ENCODE measurements around the gene STK32B. TPM values are rescaled to one million over a fixed set of nuclear protein-coding genes. Genes with fewer than 3 reads are reported as not detected.

STK32B gene
- total and polyA plus RNA-seq, 10 donors: 0.03 to 0.87 (median 0.36) TPM

DNA sequence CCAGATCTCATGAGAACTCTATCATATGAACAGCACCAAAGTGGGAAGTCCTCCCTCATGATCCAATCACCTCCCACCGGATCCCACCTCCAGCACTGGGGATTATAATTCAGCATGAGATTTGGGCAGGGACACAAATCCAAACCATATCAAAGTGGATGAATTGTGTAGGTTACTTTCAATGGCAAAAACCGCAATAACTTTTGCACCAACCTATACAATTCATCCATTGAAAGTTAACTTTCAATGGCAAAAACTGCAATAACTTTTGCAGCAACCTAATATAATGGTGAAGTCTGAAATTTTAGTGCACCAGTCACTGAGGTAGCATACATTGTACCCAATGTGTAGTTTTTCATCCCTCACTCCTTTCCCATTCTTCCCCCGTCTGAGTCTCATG, 16.6 kb downstream of the STK32B start:
- Histone ChIP-seq H3K27me3 (replicated peaks in 1 of 7) (peaks cover 0 to 8% (median 0%) of the 10 kb centered on the region in 7 donors), H3K27ac (no peak overlapping the region), H3K9me3 (peaks cover 0 to 15% (median 7%) of the 10 kb centered on the region in 8 donors), H3K36me3 (no peaks in the 10 kb centered on the region), H3K4me1 (no peaks in the 10 kb centered on the region), H3K4me3 (no peak overlapping the region)
- intact Hi-C loops (cut with DNase I; ENCODE audit: low total_unique reads): no loop called here
- 73 to 94% (median 94%) methylated on average over 3 of the region's 3 CpGs for WGBS, 5 donors
- TF ChIP-seq POLR2AphosphoS5 (IDR thresholded peaks at IDR 0.05): no peak
- TF ChIP-seq, protein P1, sequence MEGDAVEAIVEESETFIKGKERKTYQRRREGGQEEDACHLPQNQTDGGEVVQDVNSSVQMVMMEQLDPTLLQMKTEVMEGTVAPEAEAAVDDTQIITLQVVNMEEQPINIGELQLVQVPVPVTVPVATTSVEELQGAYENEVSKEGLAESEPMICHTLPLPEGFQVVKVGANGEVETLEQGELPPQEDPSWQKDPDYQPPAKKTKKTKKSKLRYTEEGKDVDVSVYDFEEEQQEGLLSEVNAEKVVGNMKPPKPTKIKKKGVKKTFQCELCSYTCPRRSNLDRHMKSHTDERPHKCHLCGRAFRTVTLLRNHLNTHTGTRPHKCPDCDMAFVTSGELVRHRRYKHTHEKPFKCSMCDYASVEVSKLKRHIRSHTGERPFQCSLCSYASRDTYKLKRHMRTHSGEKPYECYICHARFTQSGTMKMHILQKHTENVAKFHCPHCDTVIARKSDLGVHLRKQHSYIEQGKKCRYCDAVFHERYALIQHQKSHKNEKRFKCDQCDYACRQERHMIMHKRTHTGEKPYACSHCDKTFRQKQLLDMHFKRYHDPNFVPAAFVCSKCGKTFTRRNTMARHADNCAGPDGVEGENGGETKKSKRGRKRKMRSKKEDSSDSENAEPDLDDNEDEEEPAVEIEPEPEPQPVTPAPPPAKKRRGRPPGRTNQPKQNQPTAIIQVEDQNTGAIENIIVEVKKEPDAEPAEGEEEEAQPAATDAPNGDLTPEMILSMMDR (IDR thresholded peaks at IDR 0.05 in 8 of 11, conservative IDR thresholded peaks at IDR 0.05 in 3 of 11): no peak
- DNase-seq: no peak

DNA sequence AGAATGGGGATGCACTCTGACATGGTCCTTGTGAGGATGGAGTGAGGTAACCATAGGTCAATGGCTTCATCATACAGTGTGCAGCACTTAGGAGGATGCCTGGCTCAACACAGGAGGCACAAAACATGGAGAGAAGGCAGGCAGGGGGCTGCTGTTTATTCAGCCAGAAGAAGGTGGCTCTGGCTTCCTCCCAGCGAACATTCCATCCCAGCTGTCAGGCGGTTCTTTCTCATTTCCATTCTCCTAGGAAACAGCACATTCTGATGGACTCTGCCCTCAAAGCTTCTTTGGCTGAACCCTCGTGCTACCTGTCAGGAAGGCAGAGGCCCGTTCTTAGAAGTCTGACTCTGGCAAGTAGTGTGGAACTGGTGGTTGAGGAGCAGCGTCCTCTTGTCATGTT, 18.6 kb downstream of the STK32B start:
- Histone ChIP-seq H3K4me3 (no peak overlapping the region), H3K4me1 (no peaks in the 10 kb centered on the region), H3K36me3 (no peaks in the 10 kb centered on the region), H3K27ac (no peak overlapping the region), H3K27me3 (replicated peaks in 1 of 7) (peaks cover 0 to 7% (median 0%) of the 10 kb centered on the region in 7 donors), H3K9me3 (peaks cover 0 to 18% (median 9%) of the 10 kb centered on the region in 8 donors)
- 80 to 97% (median 81%) methylated on average over 4 to 5 of the region's 5 CpGs for WGBS, 5 donors
- TF ChIP-seq, protein P1 (IDR thresholded peaks at IDR 0.05 in 8 of 11, conservative IDR thresholded peaks at IDR 0.05 in 3 of 11): no peak
- TF ChIP-seq POLR2A (IDR thresholded peaks at IDR 0.05): no peak
- TF ChIP-seq POLR2AphosphoS5 (IDR thresholded peaks at IDR 0.05): no peak
- no peak for DNase-seq
- intact Hi-C loops (cut with DNase I; ENCODE audit: low total_unique reads): no loop called here

DNA sequence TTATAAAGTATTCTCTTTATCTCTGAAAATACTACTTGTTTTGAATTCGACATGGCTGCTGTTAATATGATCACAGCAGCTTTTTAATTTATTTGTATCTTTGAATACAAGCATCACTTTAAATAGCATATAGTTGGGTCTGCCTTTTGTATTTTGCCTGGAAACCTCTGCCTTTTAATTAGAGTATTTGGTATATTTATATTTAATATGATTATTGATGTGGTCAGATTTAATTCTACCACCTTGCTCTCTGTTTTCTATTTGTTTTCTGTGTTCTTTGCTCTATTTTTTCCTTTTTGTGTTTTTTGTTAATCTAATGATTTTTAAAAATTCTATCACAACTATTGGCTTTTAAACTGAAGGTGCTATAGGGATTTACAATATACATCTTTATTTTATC, 21.7 kb downstream of the STK32B start:
- intact Hi-C loops (cut with DNase I; ENCODE audit: low total_unique reads): no loop called here
- peaks cover 0 to 5% (median 0%) of the 10 kb centered on the region in 7 donors for H3K27me3 ChIP-seq (replicated peaks in 1 of 7)
- H3K36me3 ChIP-seq: no peaks in the 10 kb centered on the region
- H3K4me1 ChIP-seq: no peaks in the 10 kb centered on the region
- H3K4me3 ChIP-seq: no peak overlapping the region
- DNase-seq: no peak
- TF ChIP-seq, protein P1 (IDR thresholded peaks at IDR 0.05 in 8 of 11, conservative IDR thresholded peaks at IDR 0.05 in 3 of 11): no peak
- TF ChIP-seq POLR2AphosphoS5 (IDR thresholded peaks at IDR 0.05) (no peak), POLR2A (IDR thresholded peaks at IDR 0.05) (no peak)
- 64 to 100% (median 74%) methylated on average over 1 of the region's 1 CpG for WGBS, 5 donors
- H3K27ac ChIP-seq: no peak overlapping the region
- H3K9me3 ChIP-seq: peaks cover 0 to 18% (median 9%) of the 10 kb centered on the region in 8 donors

DNA sequence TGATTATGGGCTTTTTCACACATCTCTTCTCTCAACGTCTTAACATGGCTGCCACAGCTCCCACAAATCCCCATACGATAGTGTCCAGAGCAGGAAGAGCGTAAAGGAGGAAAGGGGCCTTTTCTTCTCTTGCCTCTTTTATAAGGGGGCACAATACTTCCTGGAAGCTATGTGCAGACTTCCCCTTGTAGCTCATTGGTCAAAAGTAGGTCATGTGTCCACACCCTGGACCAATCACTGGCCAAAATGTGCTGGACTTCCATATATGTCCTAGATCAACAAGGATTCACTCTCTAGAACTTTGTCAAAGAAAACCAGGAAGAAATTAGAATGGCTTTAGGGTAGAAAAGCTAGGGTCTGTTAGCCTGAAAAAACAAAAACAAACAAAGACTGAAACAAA, 26.7 kb downstream of the STK32B start:
- Histone ChIP-seq H3K9me3 (peaks cover 3 to 44% (median 22%) of the 10 kb centered on the region in 8 donors), H3K27me3 (replicated peaks in 1 of 7) (peaks cover 0 to 5% (median 0%) of the 10 kb centered on the region in 7 donors), H3K4me3 (no peak overlapping the region), H3K27ac (no peak overlapping the region), H3K4me1 (no peaks in the 10 kb centered on the region), H3K36me3 (no peaks in the 10 kb centered on the region)
- no peak for DNase-seq
- 80 to 97% (median 95%) methylated on average over 3 of the region's 3 CpGs for WGBS, 5 donors
- intact Hi-C loops (cut with DNase I; ENCODE audit: low total_unique reads): no loop called here
- TF ChIP-seq POLR2A (IDR thresholded peaks at IDR 0.05) (no peak), POLR2AphosphoS5 (IDR thresholded peaks at IDR 0.05) (no peak)
- TF ChIP-seq, protein P1 (IDR thresholded peaks at IDR 0.05 in 8 of 11, conservative IDR thresholded peaks at IDR 0.05 in 3 of 11): no peak

Data from spleen (tissue), 11 donors.